Measurements from ENCODE around the gene VPS13D.

The VPS13D gene

DNA sequence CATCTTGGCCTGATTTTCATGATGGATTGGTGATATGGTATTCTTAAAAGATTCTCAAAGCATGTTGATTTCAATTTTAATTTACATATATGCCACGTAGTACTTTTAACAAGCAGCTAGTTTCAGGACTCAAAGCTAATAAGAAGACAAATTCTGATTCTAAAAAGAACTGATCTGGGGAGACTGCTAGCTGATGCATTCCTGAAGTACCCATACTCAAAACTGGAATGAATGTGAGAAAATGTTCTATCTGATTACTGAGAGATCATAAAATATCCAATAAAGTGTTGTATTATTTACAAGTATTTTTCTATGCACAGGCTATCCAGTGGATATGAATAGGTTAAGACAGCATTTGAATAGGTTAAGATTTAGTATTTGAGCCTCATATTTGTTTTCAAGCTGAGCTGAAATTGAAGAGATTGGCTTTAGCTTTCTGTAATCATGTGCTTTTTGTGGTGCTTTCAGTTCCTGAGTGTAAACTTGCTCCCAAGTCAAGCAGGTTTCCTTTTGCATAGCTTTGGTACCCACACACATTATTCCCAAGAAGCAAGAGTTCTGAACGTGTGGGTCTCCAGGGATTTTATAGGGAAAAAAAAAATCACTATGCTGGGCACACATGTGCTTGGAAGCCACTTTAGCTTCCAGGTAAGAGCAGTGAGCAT is 114.1 kb downstream of the VPS13D start:
- peaks cover 29% of the 10 kb centered on the region for H3K36me3 Mint-ChIP-seq
- H3K4me3 Mint-ChIP-seq = peak overlapping the region; percentile 62
- no peaks in the 10 kb centered on the region for H3K27me3 Mint-ChIP-seq
- H3K4me1 Mint-ChIP-seq = peaks cover 70% of the 10 kb centered on the region
- no peaks in the 10 kb centered on the region for H3K9me3 Mint-ChIP-seq
- H3K27ac Mint-ChIP-seq = peak overlapping the region; percentile 21

DNA sequence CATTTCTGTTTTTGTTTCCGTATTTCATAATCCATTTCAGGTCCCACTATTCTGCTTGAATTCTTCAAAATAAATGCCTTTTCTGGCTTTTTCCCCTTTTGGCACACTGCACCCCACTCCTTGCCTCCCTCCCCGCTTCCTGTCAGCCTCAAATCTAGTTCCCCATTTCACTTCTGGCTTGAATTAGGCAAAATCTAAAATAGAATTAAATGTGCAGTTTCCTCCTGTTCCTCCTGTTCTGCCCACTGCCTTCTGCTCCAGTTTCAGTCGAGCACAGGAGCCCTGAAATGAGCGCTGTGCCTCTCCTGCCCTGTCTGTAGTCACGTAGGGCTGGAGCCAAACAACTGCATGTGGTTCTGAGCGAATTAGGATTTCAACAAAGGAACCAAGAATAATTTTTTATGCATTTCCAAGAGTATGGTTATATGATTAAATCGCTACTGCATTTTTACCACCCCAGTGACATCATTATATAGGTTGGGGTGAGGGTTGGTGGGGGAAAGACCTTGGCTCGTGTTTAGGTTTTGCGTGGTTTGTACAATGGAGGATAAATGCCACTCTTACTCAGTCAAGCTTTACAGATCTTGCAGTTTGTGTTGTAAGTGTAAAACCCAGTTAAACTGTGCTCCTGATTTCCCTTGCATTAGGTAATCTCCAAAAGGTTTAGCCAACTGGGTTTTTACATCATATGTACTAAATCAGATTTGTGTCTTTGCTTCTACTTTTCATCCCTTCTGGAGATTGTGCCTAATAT is 114.9 kb downstream of the VPS13D start:
- H3K4me3 Mint-ChIP-seq = peak overlapping the region; percentile 62
- H3K36me3 Mint-ChIP-seq = peaks cover 37% of the 10 kb centered on the region
- peaks cover 63% of the 10 kb centered on the region for H3K4me1 Mint-ChIP-seq

DNA sequence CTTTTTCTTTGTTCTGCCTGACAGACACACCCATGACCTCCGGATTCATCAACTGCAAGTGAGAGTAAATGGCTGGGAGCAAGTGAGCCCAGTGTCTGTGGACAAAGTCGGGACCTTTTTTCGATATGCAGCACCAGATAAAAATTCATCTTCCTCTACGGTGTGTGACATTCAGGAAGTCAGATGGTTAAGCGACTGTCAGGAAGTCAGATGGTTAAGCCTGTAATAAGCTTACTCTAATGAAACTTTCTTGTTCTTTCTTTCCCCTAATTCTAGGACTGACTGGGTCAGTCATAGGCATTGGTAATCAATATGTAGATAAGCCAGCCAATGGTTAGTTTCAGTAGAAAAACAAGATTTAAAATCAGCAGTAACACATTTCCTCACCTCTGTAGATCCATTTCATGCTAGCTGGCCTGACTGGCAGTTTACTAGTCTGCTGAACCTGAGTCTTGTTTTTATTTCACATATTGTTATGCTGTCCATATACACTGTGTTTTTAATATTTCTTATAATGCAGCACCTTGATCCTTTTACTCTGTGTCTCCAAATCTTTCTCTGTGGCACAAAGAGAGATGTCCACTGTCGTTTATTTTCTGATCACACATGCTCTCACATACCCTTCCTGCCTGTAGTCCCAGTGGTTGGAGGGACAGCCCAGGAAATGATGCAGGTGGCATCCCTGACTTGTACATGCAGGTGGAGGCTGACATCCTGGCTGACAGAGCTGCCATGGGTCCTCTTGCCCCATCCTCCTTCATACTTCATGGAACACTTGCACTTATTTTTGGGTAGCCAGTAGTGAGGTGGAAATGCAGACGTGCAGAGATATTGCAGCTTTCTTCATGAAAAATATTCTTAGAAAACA is 115.8 kb downstream of the VPS13D start:
- H3K4me3 Mint-ChIP-seq = peak overlapping the region; percentile 62
- peaks cover 55% of the 10 kb centered on the region for H3K4me1 Mint-ChIP-seq
- H3K9me3 Mint-ChIP-seq = peaks cover 6% of the 10 kb centered on the region
- H3K36me3 Mint-ChIP-seq = peaks cover 46% of the 10 kb centered on the region
- H3K27me3 Mint-ChIP-seq = no peaks in the 10 kb centered on the region
- H3K27ac Mint-ChIP-seq = peak overlapping the region; percentile 89

More for the DNA sequence above, 114.9 kb downstream of the VPS13D start:
- peak overlapping the region; percentile 89 for H3K27ac Mint-ChIP-seq
- H3K9me3 Mint-ChIP-seq = no peaks in the 10 kb centered on the region
- H3K27me3 Mint-ChIP-seq = no peaks in the 10 kb centered on the region

DNA sequence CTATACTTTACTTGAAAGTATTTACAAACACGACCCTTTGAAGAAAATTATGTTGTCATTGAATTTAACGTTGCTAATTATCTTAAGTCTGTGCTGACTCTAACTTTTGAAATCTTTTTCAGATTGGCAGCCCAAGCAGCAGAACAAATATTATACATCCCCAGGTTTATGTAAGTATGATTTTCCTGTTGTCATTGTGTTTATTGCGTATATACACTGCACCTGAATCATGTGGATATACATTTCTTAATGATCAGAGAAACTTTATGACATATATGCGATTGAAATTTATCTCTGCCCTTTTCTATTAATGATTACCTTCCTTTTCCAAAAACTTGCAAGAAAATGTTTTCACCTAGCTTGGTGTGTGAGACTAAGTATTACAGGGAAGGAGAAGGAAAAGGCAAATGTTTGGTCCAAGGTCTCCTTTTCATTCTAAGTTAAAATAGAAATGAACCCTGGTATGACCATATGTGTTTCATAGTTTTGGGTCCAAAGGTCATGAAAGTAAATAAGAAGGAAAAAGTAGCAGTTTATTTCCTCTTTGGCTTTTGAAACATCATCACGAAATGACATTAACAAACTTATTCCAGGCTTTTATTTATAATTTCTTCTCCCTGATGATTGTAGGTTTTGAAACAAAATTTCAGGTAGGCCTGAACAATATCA is 116.8 kb downstream of the VPS13D start:
- Mint-ChIP-seq H3K36me3 (peaks cover 50% of the 10 kb centered on the region), H3K4me3 (no peak overlapping the region), H3K27ac (peak overlapping the region; percentile 19), H3K9me3 (peaks cover 6% of the 10 kb centered on the region), H3K27me3 (no peaks in the 10 kb centered on the region), H3K4me1 (peaks cover 44% of the 10 kb centered on the region)

DNA sequence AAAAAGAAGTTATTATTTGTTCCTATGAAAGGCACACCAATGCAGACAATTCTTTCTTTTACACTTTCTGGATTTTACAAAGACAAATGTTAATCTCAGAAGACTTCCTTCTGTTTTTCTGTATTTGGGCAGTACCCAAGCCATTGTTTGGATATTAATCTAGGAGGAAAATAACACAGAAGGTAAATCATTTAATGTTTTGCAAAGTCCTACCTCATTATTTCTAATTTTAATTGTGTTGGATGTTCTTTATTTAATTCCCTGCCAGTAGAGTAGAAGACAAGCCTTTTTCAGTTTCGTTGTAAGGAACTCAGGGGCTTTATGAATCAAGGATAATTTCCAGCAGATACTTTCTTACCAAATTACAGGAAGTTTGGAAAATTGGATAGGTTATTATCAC is 118.3 kb downstream of the VPS13D start:
- Mint-ChIP-seq H3K27ac (no peak overlapping the region), H3K27me3 (no peaks in the 10 kb centered on the region), H3K36me3 (peaks cover 43% of the 10 kb centered on the region), H3K4me1 (peaks cover 33% of the 10 kb centered on the region), H3K9me3 (peaks cover 6% of the 10 kb centered on the region), H3K4me3 (no peak overlapping the region)

DNA sequence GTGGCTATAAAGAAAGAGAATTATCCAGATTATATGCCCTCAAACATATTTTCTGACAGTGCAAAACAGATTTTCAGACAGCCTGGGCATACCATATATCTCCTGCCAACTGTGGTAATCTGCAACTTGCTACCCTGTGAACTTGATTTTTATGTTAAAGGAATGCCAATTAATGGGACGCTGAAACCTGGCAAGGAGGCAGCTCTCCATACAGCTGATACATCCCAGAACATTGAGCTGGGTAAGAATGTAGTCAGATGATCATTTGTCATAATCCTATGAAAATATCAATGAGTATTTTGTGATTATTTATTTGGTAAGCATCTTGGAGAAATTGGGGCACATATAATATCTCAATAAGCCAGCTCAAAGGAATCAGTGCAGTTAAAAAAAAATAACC is 124.2 kb downstream of the VPS13D start:
- no peaks in the 10 kb centered on the region for H3K4me1 Mint-ChIP-seq
- no peak overlapping the region for H3K27ac Mint-ChIP-seq
- H3K4me3 Mint-ChIP-seq = no peak overlapping the region
- H3K9me3 Mint-ChIP-seq = peaks cover 6% of the 10 kb centered on the region
- H3K27me3 Mint-ChIP-seq = no peaks in the 10 kb centered on the region
- peaks cover 30% of the 10 kb centered on the region for H3K36me3 Mint-ChIP-seq

DNA sequence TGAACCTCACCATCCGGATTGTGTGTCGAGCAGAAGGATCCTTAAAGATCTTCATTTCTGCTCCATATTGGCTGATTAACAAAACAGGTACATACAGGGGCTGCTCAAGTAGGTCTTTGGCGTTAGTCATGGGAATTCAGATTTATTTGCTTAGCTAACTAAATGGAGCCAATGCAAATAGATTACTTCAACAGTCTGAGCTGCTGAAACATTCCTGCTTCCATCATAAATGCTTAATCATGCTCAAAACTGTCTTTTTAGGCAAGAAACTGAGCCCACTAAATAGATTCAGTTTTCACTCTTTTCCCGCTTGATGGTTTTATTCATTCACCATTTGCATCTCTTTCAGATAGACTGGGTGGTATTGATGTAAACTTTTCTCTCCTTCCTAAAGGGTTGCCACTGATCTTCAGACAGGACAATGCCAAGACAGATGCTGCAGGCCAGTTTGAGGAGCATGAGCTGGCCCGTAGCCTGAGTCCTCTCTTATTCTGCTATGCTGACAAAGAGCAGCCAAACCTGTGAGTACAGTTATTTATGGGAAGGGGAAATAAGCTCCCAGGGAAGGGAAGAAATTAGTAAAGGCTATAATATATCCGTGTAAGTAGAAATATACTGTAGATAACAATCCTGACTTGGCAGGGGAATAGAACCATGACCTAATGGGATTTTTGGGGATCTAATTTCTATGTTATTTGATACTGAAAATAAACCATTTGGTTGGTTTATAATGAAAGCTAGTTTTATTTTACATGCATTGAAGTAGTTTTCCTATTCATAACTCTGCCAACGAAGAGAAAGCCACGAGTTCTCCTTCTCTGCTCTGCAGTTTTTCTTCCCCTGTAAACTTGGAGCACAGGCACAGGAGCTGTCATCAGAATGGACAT is 126.4 kb downstream of the VPS13D start:
- no peaks in the 10 kb centered on the region for H3K9me3 Mint-ChIP-seq
- no peaks in the 10 kb centered on the region for H3K4me1 Mint-ChIP-seq
- H3K36me3 Mint-ChIP-seq = peaks cover 14% of the 10 kb centered on the region
- no peak overlapping the region for H3K4me3 Mint-ChIP-seq
- H3K27me3 Mint-ChIP-seq = no peaks in the 10 kb centered on the region
- no peak overlapping the region for H3K27ac Mint-ChIP-seq

DNA sequence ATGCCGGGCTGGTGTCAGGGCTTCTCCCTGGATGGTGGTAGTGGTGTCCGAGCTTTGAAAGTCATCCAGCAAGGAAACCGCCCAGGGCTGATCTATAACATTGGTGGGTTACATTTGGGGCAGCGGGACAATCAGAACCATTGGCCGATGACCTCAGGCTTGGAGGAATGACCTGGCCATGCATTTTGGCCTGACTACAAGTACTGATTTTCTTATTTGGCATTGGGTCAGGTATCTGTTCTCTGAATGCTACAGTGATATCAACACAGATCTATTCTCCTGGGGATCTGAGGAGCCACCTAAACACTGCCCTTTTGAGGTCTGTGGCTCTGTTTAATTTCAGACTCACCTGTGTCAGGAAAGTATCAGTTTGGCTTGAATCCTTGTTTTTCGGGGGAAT is 128.7 kb downstream of the VPS13D start:
- H3K4me3 Mint-ChIP-seq = no peak overlapping the region
- H3K27ac Mint-ChIP-seq = no peak overlapping the region
- no peaks in the 10 kb centered on the region for H3K4me1 Mint-ChIP-seq
- H3K36me3 Mint-ChIP-seq = peaks cover 15% of the 10 kb centered on the region
- H3K27me3 Mint-ChIP-seq = no peaks in the 10 kb centered on the region
- H3K9me3 Mint-ChIP-seq = no peaks in the 10 kb centered on the region

DNA sequence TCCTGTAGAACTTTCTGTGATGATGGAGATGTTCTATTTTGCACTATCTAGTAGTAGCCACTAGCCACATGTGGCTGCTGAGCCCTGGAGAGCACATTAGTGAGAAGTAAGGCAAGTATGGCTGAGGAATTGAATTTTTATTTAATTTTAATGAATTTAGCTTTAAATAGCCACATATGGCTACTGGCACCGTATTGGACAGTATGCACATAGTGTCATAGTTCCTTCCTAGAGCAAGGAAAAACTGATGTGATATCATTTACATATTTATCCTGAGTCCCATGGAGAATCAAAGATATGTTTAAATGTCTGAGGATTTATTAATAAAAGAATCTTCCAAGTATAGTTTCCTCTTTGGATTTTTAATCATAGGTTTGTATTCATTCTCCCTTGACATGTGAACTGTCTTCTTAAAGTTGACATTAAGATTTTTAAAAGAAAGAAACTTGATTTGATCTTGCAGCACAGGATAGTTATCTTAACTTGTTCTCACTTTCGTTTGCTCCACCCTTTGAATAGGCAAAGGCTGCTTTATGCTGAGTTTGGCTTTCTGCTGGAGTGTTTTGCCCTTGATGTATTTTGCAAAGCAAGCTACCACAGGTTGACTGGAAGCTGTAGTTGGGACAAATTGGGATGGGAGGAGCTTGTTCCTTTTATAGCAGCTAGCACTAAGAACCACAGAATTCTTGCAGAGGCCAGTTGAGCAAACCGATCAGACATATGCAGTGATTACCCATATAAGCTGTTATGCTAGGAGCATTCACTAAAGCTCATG is 129.7 kb downstream of the VPS13D start:
- Mint-ChIP-seq H3K27ac (no peak overlapping the region), H3K9me3 (no peaks in the 10 kb centered on the region), H3K27me3 (no peaks in the 10 kb centered on the region), H3K36me3 (peaks cover 20% of the 10 kb centered on the region), H3K4me1 (no peaks in the 10 kb centered on the region), H3K4me3 (no peak overlapping the region)

DNA sequence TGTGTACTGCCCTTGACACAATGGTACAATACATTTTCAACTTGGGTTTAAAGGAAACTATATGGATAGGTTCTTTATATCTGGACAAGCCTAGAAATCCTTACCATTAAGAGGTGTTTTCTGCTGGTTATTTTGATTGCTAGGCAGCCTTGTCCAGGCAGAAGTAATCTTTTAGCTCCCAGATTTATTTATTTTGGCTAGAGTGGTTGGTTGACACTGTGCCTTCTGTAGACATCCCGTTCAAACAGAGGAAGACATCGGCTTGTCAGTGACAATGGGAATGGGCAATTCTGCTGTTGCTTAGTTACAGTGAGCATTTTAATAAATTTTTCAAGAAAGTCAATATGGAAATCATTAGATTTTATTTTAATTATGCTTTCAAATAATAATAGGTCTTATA is 138.8 kb downstream of the VPS13D start:
- H3K27ac Mint-ChIP-seq = no peak overlapping the region

DNA sequence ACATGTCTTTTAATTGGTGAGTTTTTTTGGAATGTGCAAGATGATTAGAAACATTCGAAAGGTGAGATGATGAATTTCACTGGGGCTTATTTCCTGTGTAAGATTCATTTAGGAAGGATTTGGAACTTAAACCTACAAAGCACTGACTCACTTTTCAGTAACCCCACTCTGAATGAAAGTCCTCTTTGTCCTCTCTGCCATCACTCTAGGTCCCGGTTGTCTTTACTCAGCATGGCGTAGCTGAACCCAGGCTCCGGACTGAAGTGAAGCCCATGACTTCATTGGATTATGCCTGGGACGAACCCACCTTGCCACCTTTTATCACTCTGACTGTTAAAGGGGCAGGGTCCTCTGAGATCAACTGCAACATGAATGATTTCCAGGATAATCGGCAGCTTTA is 139.4 kb downstream of the VPS13D start:
- Mint-ChIP-seq H3K27me3 (no peaks in the 10 kb centered on the region), H3K4me3 (no peak overlapping the region), H3K4me1 (peaks cover 3% of the 10 kb centered on the region), H3K9me3 (no peaks in the 10 kb centered on the region), H3K27ac (peak overlapping the region; percentile 46), H3K36me3 (peaks cover 32% of the 10 kb centered on the region)

More for the DNA sequence above, 138.8 kb downstream of the VPS13D start:
- no peaks in the 10 kb centered on the region for H3K27me3 Mint-ChIP-seq
- no peak overlapping the region for H3K4me3 Mint-ChIP-seq
- H3K36me3 Mint-ChIP-seq = peaks cover 31% of the 10 kb centered on the region
- no peaks in the 10 kb centered on the region for H3K9me3 Mint-ChIP-seq
- peaks cover 3% of the 10 kb centered on the region for H3K4me1 Mint-ChIP-seq

DNA sequence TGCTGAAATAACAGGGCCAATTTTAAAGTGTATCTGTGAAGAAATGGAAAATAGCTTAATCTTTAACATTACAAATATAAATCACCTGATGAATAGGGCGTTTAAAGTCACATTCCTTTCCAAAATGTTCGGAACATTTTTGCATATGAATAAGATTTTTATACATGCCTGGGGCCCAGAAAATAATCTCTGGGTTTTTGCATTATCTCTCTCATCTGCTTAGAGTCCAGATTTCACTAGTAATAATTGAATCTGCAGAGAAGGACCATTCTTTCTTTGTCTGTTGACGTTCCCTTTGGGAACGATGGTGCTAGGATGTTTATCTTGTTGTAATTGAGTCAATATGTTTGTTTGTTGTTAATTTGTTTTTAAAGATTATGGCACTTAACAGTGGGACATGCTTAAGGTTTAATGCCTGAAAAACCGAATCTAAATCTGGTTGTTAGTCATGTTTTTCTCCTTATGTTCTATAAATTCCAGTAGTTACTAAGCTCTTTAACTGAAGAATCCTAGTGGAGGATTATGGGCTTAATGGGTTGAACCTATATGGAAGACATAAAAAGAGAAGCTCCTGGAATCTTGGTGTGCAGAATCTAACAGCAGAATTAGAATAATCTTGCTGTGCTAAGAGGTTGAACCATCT is 140.6 kb downstream of the VPS13D start:
- Mint-ChIP-seq H3K27ac (no peak overlapping the region), H3K36me3 (peaks cover 29% of the 10 kb centered on the region), H3K4me3 (no peak overlapping the region), H3K9me3 (no peaks in the 10 kb centered on the region), H3K4me1 (peaks cover 3% of the 10 kb centered on the region), H3K27me3 (no peaks in the 10 kb centered on the region)

DNA sequence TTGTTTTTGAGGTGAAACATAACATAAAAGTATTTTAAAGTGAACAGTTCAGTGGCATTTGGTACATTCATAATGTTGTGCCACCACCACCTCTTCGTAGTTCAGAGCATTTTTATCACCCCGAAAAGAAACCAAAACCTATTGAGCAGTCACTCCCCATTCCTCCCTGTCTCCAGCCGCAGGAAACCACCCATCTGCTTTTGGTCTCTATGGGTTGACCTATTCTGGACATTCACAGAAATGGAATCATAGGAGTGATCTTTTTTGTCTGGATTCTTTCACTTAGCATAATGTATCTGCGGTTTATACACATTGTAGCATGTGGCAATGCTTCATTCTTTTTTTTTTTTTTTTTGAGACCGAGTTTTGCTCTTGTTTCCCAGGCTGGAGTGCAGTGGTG is 141.2 kb downstream of the VPS13D start:
- H3K36me3 Mint-ChIP-seq = peaks cover 29% of the 10 kb centered on the region
- no peak overlapping the region for H3K27ac Mint-ChIP-seq
- H3K9me3 Mint-ChIP-seq = no peaks in the 10 kb centered on the region

More for the DNA sequence above, 141.2 kb downstream of the VPS13D start:
- no peaks in the 10 kb centered on the region for H3K27me3 Mint-ChIP-seq
- H3K4me3 Mint-ChIP-seq = no peak overlapping the region
- H3K4me1 Mint-ChIP-seq = peaks cover 3% of the 10 kb centered on the region
